Measurements from ENCODE around the gene RAMP3.
"Not testable (repeated sequence)": the region's sequence is repeated elsewhere in the genome, so short reads cannot be mapped to it uniquely, and the experiment has no call there.

RAMP3 gene

DNA sequence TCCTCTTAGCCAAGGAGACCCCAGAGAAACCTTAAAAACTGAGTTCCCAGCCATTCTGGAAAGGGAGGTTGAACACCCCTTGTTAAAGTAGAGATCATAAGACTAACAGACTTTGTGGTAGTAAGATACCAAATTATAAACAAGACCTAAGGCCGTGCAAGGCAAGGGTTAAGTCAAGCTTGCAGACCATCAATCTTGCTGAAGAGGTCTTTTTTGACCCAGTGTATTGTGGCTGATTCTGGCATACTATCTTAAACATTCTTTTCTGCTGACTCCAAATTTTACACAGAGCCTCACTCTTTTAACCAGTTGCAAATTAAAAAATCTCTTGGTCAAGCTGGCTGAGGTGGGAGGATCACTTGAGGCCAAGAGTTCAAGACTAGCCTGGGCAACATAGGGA lies 44.9 kb upstream of the RAMP3 start:
- H2AFZ ChIP-seq (ENCODE audit: low read depth, low read length): no peak overlapping the region
- TF ChIP-seq CTCF (IDR thresholded peaks at IDR 0.05; ENCODE audit: low read depth, low read length) (no peak), EZH2phosphoT487 (IDR thresholded peaks at IDR 0.05; ENCODE audit: low read depth) (no peak)
- peak overlapping the region; percentile 85; the same call in 1 of the 2 replicates for H3K9ac ChIP-seq (ENCODE audit: low read length)
- H3K4me1 ChIP-seq (ENCODE audit: low read length): peaks cover 25% of the 10 kb centered on the region
- H4K20me1 ChIP-seq (ENCODE audit: insufficient read depth, low read length): peaks cover 6% of the 10 kb centered on the region; the same call in 1 of the 2 replicates
- H3K4me2 ChIP-seq (ENCODE audit: low read length): peak overlapping the region; percentile 66
- H3K27me3 ChIP-seq (ENCODE audit: low read depth, low read length): no peaks in the 10 kb centered on the region
- H3K4me3 ChIP-seq (ENCODE audit: low read length): peak overlapping the region; percentile 89
- H3K27ac ChIP-seq (ENCODE audit: low read length): peak overlapping the region; percentile 84; the same call in 1 of the 2 replicates
- peaks cover 23% of the 10 kb centered on the region for H3K36me3 ChIP-seq (replicated peaks; ENCODE audit: low read depth, low read length)
- H3K79me2 ChIP-seq (ENCODE audit: low read length): peaks cover 45% of the 10 kb centered on the region
- no peaks in the 10 kb centered on the region for H3K9me3 ChIP-seq (ENCODE audit: insufficient read depth, low read length)

- not testable (repeated sequence) for H3K4me3 ChIP-seq (ENCODE audit: low read length); H3K9ac ChIP-seq (ENCODE audit: low read length); H3K36me3 ChIP-seq (replicated peaks; ENCODE audit: low read depth, low read length); H4K20me1 ChIP-seq (ENCODE audit: insufficient read depth, low read length); H3K27me3 ChIP-seq (ENCODE audit: low read depth, low read length); H3K9me3 ChIP-seq (ENCODE audit: insufficient read depth, low read length); H3K27ac ChIP-seq (ENCODE audit: low read length)
- Histone ChIP-seq H2AFZ (ENCODE audit: low read depth, low read length) (peak overlapping the region; percentile 29; the same call in 1 of the 2 replicates), H3K4me2 (ENCODE audit: low read length) (peak overlapping the region; percentile 39; the same call in 1 of the 2 replicates), H3K79me2 (ENCODE audit: low read length) (peaks cover 29% of the 10 kb centered on the region), H3K4me1 (ENCODE audit: low read length) (peaks cover 25% of the 10 kb centered on the region)
Measured at GRCh38 chr7:45114257-45114656, 43.3 kb upstream of the RAMP3 start.

DNA sequence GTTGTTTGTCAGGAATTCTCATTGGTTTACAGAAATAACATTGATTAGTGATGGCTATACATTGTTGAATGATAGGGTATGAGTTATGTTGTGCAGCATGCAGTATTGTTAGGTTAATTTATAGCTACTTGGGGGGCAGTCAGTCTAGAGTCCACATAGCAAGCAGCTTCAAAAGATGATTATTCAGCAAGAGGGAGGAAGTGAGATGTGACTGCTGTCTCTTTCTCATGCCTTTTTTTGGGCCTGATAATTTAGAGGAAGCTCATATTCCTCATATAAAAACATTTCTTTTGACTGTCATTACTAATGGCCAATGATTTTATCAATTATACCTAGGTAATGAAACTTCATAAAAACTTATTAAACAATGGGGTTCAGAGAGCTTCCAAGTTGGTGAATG lies 42.7 kb upstream of the RAMP3 start:
- H3K4me1 ChIP-seq (ENCODE audit: low read length): peaks cover 24% of the 10 kb centered on the region
- peak overlapping the region; percentile 10; the same call in 1 of the 2 replicates for H3K9ac ChIP-seq (ENCODE audit: low read length)
- peak overlapping the region; percentile 29; the same call in 1 of the 2 replicates for H2AFZ ChIP-seq (ENCODE audit: low read depth, low read length)
- H3K27ac ChIP-seq (ENCODE audit: low read length): peak overlapping the region; percentile 25
- H3K9me3 ChIP-seq (ENCODE audit: insufficient read depth, low read length): no peaks in the 10 kb centered on the region
- peaks cover 22% of the 10 kb centered on the region for H3K79me2 ChIP-seq (ENCODE audit: low read length)
- H3K4me2 ChIP-seq (ENCODE audit: low read length): peak overlapping the region; percentile 39
- H3K27me3 ChIP-seq (ENCODE audit: low read depth, low read length): no peaks in the 10 kb centered on the region
- TF ChIP-seq EZH2phosphoT487 (IDR thresholded peaks at IDR 0.05; ENCODE audit: low read depth) (no peak), CTCF (IDR thresholded peaks at IDR 0.05; ENCODE audit: low read depth, low read length) (no peak)
- peaks cover 3% of the 10 kb centered on the region for H3K36me3 ChIP-seq (replicated peaks; ENCODE audit: low read depth, low read length)
- H3K4me3 ChIP-seq (ENCODE audit: low read length): no peak overlapping the region
- no peaks in the 10 kb centered on the region; the same call in 1 of the 2 replicates for H4K20me1 ChIP-seq (ENCODE audit: insufficient read depth, low read length)

DNA sequence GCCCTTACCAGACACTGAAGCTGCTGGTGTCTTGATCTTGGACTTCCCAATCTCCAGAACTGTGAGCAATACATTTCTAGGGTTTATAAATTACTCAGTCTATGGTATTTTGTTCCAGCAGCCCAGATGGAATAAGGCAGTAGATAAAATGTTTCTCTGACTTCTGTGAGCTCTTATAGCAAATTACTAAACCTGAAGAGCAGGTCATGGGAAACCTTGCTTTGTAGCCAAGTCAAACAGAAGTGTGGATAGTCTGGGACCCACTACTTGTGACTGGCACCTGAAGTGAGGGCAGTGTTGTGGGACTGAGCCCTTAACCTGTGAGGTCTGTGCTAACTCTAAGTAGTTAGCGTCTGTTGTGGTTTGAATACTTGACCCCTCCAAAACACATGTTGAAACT lies 41.5 kb upstream of the RAMP3 start:
- no peak overlapping the region for H3K27ac ChIP-seq (ENCODE audit: low read length)
- no peaks in the 10 kb centered on the region for H3K36me3 ChIP-seq (replicated peaks; ENCODE audit: low read depth, low read length)
- peaks cover 11% of the 10 kb centered on the region for H3K79me2 ChIP-seq (ENCODE audit: low read length)
- no peak overlapping the region for H2AFZ ChIP-seq (ENCODE audit: low read depth, low read length)
- H3K27me3 ChIP-seq (ENCODE audit: low read depth, low read length): no peaks in the 10 kb centered on the region
- H3K9ac ChIP-seq (ENCODE audit: low read length): no peak overlapping the region
- no peak overlapping the region for H3K4me3 ChIP-seq (ENCODE audit: low read length)
- H3K4me2 ChIP-seq (ENCODE audit: low read length): no peak overlapping the region
- no peaks in the 10 kb centered on the region for H3K9me3 ChIP-seq (ENCODE audit: insufficient read depth, low read length)
- TF ChIP-seq CTCF (IDR thresholded peaks at IDR 0.05; ENCODE audit: low read depth, low read length) (no peak), EZH2phosphoT487 (IDR thresholded peaks at IDR 0.05; ENCODE audit: low read depth) (no peak)
- no peaks in the 10 kb centered on the region for H4K20me1 ChIP-seq (ENCODE audit: insufficient read depth, low read length)
- peaks cover 17% of the 10 kb centered on the region for H3K4me1 ChIP-seq (ENCODE audit: low read length)

All from OCI-LY3 (cell line).